Loucy (cell line): Measurements from ENCODE around the gene AKTIP.

ENCODE experiments used
- CTCF ChIP-seq: fragments of 200-600 bp; sonication (generic); conservative IDR thresholded peaks from 2 replicates; pipeline ENCODE4 v1.5.1; 2014; ENCODE audit warnings: mild to moderate bottlenecking, antibody characterized with exemption, low read length
- EZH2phosphoT487 ChIP-seq: fragments of 200-600 bp; IDR thresholded peaks from 2 replicates; pipeline ENCODE4 v1.6.1; 2018; ENCODE audit warnings: antibody characterized with exemption, mild to moderate bottlenecking, moderate library complexity, borderline replicate concordance

GRCh38 chr16:53484542-53484941 lies 18.5 kb downstream of the AKTIP start:
- no peak for TF ChIP-seq CTCF
- no peak for TF ChIP-seq EZH2phosphoT487
